Stimulated activated CD4-positive, alpha-beta T cell treated with anti-CD3 and anti-CD28 coated beads, Interleukin-4, amount 100 ng/mL, for 4 hours (primary cell): ENCODE data around the gene CELSR2.

Experiments used
- DNase-seq, 2 experiments: peaks; one replicate each; pipeline ENCODE4 v3.0.0-alpha.2; 2020

Gene CELSR2

DNA sequence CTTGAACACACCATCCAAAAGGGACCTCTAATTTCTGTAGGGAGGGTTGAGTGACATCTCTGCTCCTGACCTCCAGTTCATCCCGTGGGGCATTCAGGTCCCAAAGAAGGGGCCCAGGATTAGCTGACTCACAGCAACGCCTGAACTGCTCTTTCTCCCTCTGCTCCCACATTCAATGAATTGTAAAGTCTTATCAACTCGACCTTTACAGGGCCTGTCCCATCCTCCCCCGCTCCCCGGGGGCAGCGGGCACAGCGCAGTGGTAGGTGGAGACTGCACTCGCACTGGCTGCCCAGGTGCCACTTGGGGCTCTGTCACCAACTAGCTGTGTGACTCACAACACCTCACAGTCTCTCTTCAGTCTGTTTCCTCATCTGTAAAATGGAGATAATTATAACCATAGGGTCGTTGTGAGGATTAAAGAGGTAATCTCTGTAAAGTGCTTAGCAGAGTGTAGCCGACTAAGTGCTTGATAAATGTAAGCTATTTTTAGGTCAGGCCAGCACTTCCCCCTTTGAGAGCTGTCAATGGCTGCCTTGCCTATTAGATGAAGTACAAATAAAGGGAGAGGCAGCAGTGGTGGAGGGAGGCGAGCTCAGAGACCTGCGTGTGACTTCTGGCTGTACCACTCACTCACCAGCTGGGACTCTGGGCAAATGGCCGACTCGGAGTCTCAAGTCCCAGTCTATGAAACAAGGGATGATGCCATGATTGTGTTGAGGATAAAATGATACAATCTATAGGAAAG is 58.1 kb downstream of the CELSR2 start:
- DNase-seq, result no peak

DNA sequence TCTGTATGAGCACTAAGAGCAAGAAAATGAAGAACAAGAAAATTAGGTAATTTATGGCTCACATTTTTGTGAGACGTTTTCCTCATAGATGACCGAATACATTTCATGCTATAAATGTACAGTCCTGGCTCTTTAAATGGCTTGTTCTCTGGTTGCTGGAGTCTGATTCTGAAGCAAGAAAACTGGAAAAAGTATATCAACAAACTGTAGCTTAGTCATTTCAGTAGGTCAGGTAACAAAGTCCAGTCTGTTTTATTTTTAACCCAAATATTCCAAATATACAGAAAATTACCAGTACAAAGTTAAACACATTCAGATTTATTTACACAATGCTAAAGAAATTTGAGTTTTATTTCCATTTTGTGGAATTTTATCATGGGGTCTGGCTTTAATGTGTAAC is 60.0 kb downstream of the CELSR2 start:
- no peak for DNase-seq

DNA sequence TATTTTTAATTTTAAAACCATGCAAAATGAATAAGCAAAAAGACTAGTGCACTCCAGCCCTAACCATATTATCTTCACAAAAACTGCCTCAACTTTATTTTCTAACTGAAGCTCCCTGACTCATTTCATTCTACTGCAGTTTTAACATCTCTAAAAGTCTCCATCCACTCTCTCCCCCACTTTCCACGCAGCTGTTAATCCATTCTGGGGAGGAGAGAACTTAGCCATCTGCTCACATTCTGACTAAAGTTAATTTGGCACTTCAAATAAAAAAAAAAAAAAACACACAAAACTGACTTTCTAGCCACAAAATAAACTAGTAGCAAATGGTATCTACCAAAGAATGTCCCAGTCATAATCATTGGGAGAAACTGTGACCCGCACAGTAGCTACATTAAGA is 62.9 kb downstream of the CELSR2 start:
- DNase-seq, result no peak

- DNase-seq, result no peak
Measured at GRCh38 chr1:109312978-109313775, 63.8 kb downstream of the CELSR2 start.

- no peak for DNase-seq
Measured at GRCh38 chr1:109314795-109315194, 65.5 kb downstream of the CELSR2 start.

DNA sequence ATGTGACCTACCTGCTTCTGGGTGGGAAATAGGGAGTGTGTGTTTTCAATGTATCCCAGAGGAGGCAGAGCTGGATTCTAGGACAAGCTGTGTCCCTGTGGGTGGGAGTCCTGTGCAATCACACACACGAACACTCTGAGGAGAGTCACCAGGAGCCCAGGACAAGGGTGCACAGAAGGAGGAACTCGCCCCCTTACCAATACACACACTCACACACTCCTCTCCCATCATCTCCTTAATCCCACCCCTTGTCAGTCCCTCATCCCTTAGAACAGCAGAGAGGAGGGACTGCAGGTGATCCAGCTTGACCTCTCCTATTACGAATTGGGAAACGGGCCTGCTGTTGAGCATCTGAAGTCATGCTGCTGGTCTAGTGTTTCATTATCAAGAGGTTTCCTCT is 65.9 kb downstream of the CELSR2 start:
- no peak for DNase-seq

DNA sequence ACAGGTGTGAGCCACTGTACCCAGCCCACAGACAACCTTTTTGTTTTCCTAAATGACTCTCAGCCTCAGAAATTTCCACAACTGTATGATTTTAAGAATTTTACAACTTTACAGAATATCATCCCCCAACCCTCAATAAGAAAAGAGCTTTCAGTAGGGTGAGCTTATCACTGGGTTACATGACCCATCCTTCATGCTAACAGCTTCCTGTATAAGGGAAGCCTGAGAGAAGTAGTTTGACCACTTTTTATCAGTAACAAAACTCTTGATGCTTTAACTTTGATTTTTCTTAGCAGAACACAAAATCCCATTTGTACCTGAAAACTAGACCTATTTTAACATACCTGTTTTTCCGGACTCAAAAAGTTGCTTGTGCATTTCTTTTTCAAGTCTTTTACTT is 67.2 kb downstream of the CELSR2 start:
- DNase-seq, result no peak

GRCh38 chr1:109319114-109319513 is 69.8 kb downstream of the CELSR2 start:
- DNase-seq, result no peak

GRCh38 chr1:109322974-109323373 is 73.6 kb downstream of the CELSR2 start:
- DNase-seq, result no peak
